ENCODE measurements around the gene M1AP.
"Not testable (repeated sequence)": the region's sequence is repeated elsewhere in the genome, so short reads cannot be mapped to it uniquely, and the experiment has no call there.

DNA sequence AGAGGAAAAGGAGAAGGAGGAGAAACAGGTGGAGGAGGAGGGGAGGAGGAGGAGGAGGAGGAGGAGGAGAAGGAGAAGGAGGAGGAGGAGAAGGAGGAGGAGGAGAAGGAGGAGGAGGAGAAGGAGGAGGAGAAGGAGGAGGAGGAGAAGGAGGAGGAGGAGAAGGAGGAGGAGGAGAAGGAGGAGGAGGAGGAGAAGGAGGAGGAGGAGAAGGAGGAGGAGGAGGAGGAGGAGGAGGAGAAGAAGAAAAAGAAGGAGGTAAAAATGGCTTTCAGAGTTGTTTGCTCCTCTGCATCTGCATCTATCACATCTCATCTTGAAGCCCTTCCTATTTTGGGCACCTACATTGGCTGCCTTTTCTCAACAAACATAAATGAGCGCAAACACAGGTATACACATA, 87.1 kb downstream of the M1AP start:
- TF ChIP-seq, protein P1, sequence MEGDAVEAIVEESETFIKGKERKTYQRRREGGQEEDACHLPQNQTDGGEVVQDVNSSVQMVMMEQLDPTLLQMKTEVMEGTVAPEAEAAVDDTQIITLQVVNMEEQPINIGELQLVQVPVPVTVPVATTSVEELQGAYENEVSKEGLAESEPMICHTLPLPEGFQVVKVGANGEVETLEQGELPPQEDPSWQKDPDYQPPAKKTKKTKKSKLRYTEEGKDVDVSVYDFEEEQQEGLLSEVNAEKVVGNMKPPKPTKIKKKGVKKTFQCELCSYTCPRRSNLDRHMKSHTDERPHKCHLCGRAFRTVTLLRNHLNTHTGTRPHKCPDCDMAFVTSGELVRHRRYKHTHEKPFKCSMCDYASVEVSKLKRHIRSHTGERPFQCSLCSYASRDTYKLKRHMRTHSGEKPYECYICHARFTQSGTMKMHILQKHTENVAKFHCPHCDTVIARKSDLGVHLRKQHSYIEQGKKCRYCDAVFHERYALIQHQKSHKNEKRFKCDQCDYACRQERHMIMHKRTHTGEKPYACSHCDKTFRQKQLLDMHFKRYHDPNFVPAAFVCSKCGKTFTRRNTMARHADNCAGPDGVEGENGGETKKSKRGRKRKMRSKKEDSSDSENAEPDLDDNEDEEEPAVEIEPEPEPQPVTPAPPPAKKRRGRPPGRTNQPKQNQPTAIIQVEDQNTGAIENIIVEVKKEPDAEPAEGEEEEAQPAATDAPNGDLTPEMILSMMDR (IDR thresholded peaks at IDR 0.05), result not testable (repeated sequence)
- TF ChIP-seq EP300, POLR2A (IDR thresholded peaks at IDR 0.05): not testable (repeated sequence)
